Transverse colon (tissue), 4 donors: ENCODE results near the gene LGALS3BP. TPM values are rescaled to one million over a fixed set of nuclear protein-coding genes. Genes with fewer than 3 reads are reported as not detected.

Experiments used
- DNase-seq: peaks from one replicate; pipeline ENCODE4 v3.0.0-alpha.2; 2019
- H3K27ac ChIP-seq, 4 donors: fragments of 200-600 bp; sonication (generic); 2 replicates each; pipeline ENCODE4 v1.5.1; 2016 to 2018; ENCODE audit warnings: inconsistent platforms in 4 of 4
- H3K27me3 ChIP-seq: fragments of 200-600 bp; sonication (generic); 2 replicates; pipeline ENCODE4 v1.5.1; 2017; ENCODE audit warnings: inconsistent platforms
- H3K36me3 ChIP-seq, 4 donors: fragments of 200-600 bp; sonication (generic); 2 replicates each; pipeline ENCODE4 v1.5.1; 2017 to 2019; ENCODE audit warnings: inconsistent platforms in 4 of 4
- H3K4me1 ChIP-seq, 4 donors: fragments of 200-600 bp; sonication (generic); 2 replicates each; pipeline ENCODE4 v1.5.1; 2017 to 2020; ENCODE audit warnings: inconsistent platforms in 4 of 4
- H3K4me3 ChIP-seq, 4 donors: fragments of 200-600 bp; sonication (generic); 1 replicate in 1 of 4; 2 replicates in 3 of 4; pipeline versions ENCODE4 v1.5.1 to v1.6.1; 2017 to 2019; ENCODE audit warnings: inconsistent platforms in 4 of 4
- H3K9me3 ChIP-seq, 2 donors: fragments of 200-600 bp; sonication (generic); 2 replicates each; pipeline ENCODE4 v1.5.1; 2017 to 2019; ENCODE audit warnings: inconsistent platforms in 2 of 2
- CTCF ChIP-seq, 5 experiments: fragments of 200-600 bp in 3 of 5; fragments of 450-650 bp in 2 of 5; sonication (generic) in 3 of 5; IDR thresholded peaks; 1 replicate in 2 of 5; 2 replicates in 3 of 5; pipeline ENCODE4 v1.5.1; 2016 to 2017; ENCODE audit warnings: antibody characterized with exemption in 5 of 5, inconsistent platforms in 3 of 5, mild to moderate bottlenecking in 2 of 5, moderate library complexity in 1 of 5
- EP300 ChIP-seq: sonication (generic); formaldehyde crosslinking; IDR thresholded peaks from one replicate; pipeline ENCODE4 v1.6.1; 2017; ENCODE audit warnings: antibody characterized with exemption, low read depth
- POLR2A ChIP-seq: fragments of 450-650 bp; IDR thresholded peaks from one replicate; pipeline ENCODE4 v1.6.1; 2016; ENCODE audit warnings: antibody characterized with exemption, mild to moderate bottlenecking, moderate library complexity
- POLR2AphosphoS5 ChIP-seq, 3 donors: sonication (generic); formaldehyde crosslinking; IDR thresholded peaks; one replicate each; pipeline ENCODE4 v1.6.1; 2016; ENCODE audit warnings: antibody characterized with exemption in 3 of 3
- WGBS, 2 donors: methylation state at CpG; one replicate each; pipeline ENCODE4 v1.1.5; 2018; ENCODE audit warnings: low coverage in 1 of 2; 5-methylcytosine and 5-hydroxymethylcytosine counted together
- in situ Hi-C, 4 donors: fragments of 200-750 bp; cut with MboI; loops; one replicate each; pipeline versions ENCODE4 v1.15.0 to v1.15.1; 2017; ENCODE audit warnings: low sequenced_read_pairs in 3 of 4, low pct_ligation_motif_present in 1 of 4, low pct_unique_long_range_greater_than_20kb in 1 of 4
- intact Hi-C: fragments of 100-400 bp; cut with DNase I; formaldehyde crosslinking; loops from one replicate; pipeline ENCODE4 v1.15.1; 2023; ENCODE audit warnings: low total_unique reads
- total RNA-seq, 4 donors: library from RNA; depleted of rRNA; stranded (reverse); fragments of >200 nt; gene quantifications; one replicate each; pipeline ENCODE4 v1.1.0, GENCODE V29; 2016

Gene LGALS3BP
- total RNA-seq, 4 donors from 2014 or later: 796 to 1,440 (median 1,077) TPM

GRCh38 chr17:78996781-78997201 lies 17.1 kb upstream of the LGALS3BP start:
- in situ Hi-C loops: no loop called here
- intact Hi-C loops: no loop called here

GRCh38 chr17:78995761-78996451 lies 16.2 kb upstream of the LGALS3BP start:
- Histone ChIP-seq H3K27me3 (no peaks in the 10 kb centered on the region), H3K27ac (peak overlapping the region; percentile 81 to 89 (median 84)), H3K36me3 (peaks cover 0 to 22% (median 8%) of the 10 kb centered on the region in 4 donors), H3K9me3 (no peaks in the 10 kb centered on the region), H3K4me1 (peaks cover 6 to 76% (median 68%) of the 10 kb centered on the region in 4 donors), H3K4me3 (peak overlapping the region in 1 of 4 donors; percentile 11)
- in situ Hi-C loops (no loop called here), intact Hi-C loops (no loop called here)
- TF ChIP-seq EP300 (peak; percentile 76), CTCF (IDR thresholded peaks at IDR 0.05) (no peak), POLR2AphosphoS5 (IDR thresholded peaks at IDR 0.05) (peak; percentile 55 to 86 (median 67)), POLR2A (peak; percentile 60)
- peak; percentile 90 for DNase-seq
- WGBS, 2 donors: 55% methylated on average over 16 of the region's 18 CpGs; no CpG with 5 or more reads in 1 of the 2 donors

More at GRCh38 chr17:78996781-78997201, 17.1 kb upstream of the LGALS3BP start:
- peaks cover 6 to 85% (median 76%) of the 10 kb centered on the region in 4 donors for H3K4me1 ChIP-seq
- H3K4me3 ChIP-seq: no peak overlapping the region
- 66% methylated on average over 16 of the region's 16 CpGs; no CpG with 5 or more reads in 1 of the 2 donors for WGBS, 2 donors
- peaks cover 0 to 16% (median 4%) of the 10 kb centered on the region in 4 donors for H3K36me3 ChIP-seq
- no peak for DNase-seq
- no peaks in the 10 kb centered on the region for H3K27me3 ChIP-seq
- TF ChIP-seq POLR2AphosphoS5 (IDR thresholded peaks at IDR 0.05) (no peak), POLR2A (no peak), EP300 (no peak)
- H3K9me3 ChIP-seq: no peaks in the 10 kb centered on the region
- H3K27ac ChIP-seq: peak overlapping the region; percentile 81 to 89 (median 84)

- no peak for TF ChIP-seq POLR2A
- no peak for TF ChIP-seq EP300
- no peak for TF ChIP-seq POLR2AphosphoS5 (IDR thresholded peaks at IDR 0.05)
- TF ChIP-seq CTCF (IDR thresholded peaks at IDR 0.05): no peak
- no peak for DNase-seq
- peak overlapping the region in 1 of 4 donors; percentile 11 for H3K4me3 ChIP-seq
- in situ Hi-C loops (no loop called here), intact Hi-C loops (no loop called here)
- 69 to 71% methylated on average over 3 to 33 of the region's 34 CpGs for WGBS, 2 donors
- H3K4me1 ChIP-seq: peaks cover 6 to 69% (median 61%) of the 10 kb centered on the region in 4 donors
- H3K36me3 ChIP-seq: peaks cover 0 to 28% (median 9%) of the 10 kb centered on the region in 4 donors
- no peaks in the 10 kb centered on the region for H3K27me3 ChIP-seq
- peak overlapping the region; percentile 81 to 89 (median 84) for H3K27ac ChIP-seq
- no peaks in the 10 kb centered on the region for H3K9me3 ChIP-seq
Measured at GRCh38 chr17:78995022-78995760, 15.5 kb upstream of the LGALS3BP start.

GRCh38 chr17:78993981-78994671 lies 14.4 kb upstream of the LGALS3BP start:
- Histone ChIP-seq H3K27ac (peak overlapping the region; percentile 81 to 89 (median 84)), H3K4me3 (no peak overlapping the region), H3K4me1 (peaks cover 6 to 63% (median 56%) of the 10 kb centered on the region in 4 donors), H3K27me3 (no peaks in the 10 kb centered on the region), H3K9me3 (no peaks in the 10 kb centered on the region), H3K36me3 (peaks cover 0 to 30% (median 9%) of the 10 kb centered on the region in 4 donors)
- intact Hi-C loops: no loop called here
- DNase-seq: no peak
- TF ChIP-seq EP300 (no peak), CTCF (IDR thresholded peaks at IDR 0.05) (no peak), POLR2AphosphoS5 (IDR thresholded peaks at IDR 0.05) (no peak), POLR2A (no peak)
- in situ Hi-C loops: no loop called here
- WGBS, 2 donors: 92% methylated on average over 22 of the region's 22 CpGs; no CpG with 5 or more reads in 1 of the 2 donors
